Measurements from ENCODE around the gene C6orf141.
A peak's percentile ranks its signal among the peaks of the same experiment; 100 is the strongest.

The C6orf141 gene

GRCh38 chr6:49524541-49524940 lies 25.9 kb upstream of the C6orf141 start:
- H3K4me3 ChIP-seq (ENCODE audit: control insufficient read depth, low read depth, low read length) = no peak overlapping the region
- TF ChIP-seq CTCF (conservative IDR thresholded peaks at IDR 0.05; ENCODE audit: control insufficient read depth, insufficient read depth, low read depth, low read length) = no peak
- DNase-seq (ENCODE audit: low read depth) = no peak

- no peak for DNase-seq (ENCODE audit: low read depth)
- no peak for TF ChIP-seq CTCF (conservative IDR thresholded peaks at IDR 0.05; ENCODE audit: control insufficient read depth, insufficient read depth, low read depth, low read length)
- no peak overlapping the region for H3K4me3 ChIP-seq (ENCODE audit: control insufficient read depth, low read depth, low read length)
These were observed 23.9 kb upstream of the C6orf141 start for GRCh38 chr6:49526598-49526997.

- H3K4me3 ChIP-seq (ENCODE audit: control insufficient read depth, low read depth, low read length) = no peak overlapping the region
- DNase-seq (ENCODE audit: low read depth) = no peak
- TF ChIP-seq CTCF (conservative IDR thresholded peaks at IDR 0.05; ENCODE audit: control insufficient read depth, insufficient read depth, low read depth, low read length) = no peak
These were observed 23.1 kb upstream of the C6orf141 start for GRCh38 chr6:49527320-49527719.

GRCh38 chr6:49528571-49528970 lies 21.9 kb upstream of the C6orf141 start:
- no peak overlapping the region for H3K4me3 ChIP-seq (ENCODE audit: control insufficient read depth, low read depth, low read length)
- no peak for TF ChIP-seq CTCF (conservative IDR thresholded peaks at IDR 0.05; ENCODE audit: control insufficient read depth, insufficient read depth, low read depth, low read length)
- no peak for DNase-seq (ENCODE audit: low read depth)

GRCh38 chr6:49530141-49530776 lies 20.2 kb upstream of the C6orf141 start:
- no peak for TF ChIP-seq CTCF (conservative IDR thresholded peaks at IDR 0.05; ENCODE audit: control insufficient read depth, insufficient read depth, low read depth, low read length)
- no peak overlapping the region for H3K4me3 ChIP-seq (ENCODE audit: control insufficient read depth, low read depth, low read length)
- no peak for DNase-seq (ENCODE audit: low read depth)

- H3K4me3 ChIP-seq (ENCODE audit: control insufficient read depth, low read depth, low read length) = peak overlapping the region; percentile 18
These were observed 18.5 kb upstream of the C6orf141 start for GRCh38 chr6:49531774-49532569.

More at GRCh38 chr6:49531774-49532569, 18.5 kb upstream of the C6orf141 start:
- peak; percentile 78 for DNase-seq (ENCODE audit: low read depth)
- peak; percentile 90 for TF ChIP-seq CTCF (conservative IDR thresholded peaks at IDR 0.05; ENCODE audit: control insufficient read depth, insufficient read depth, low read depth, low read length)

All from fibroblast of mammary gland (primary cell).